HepG2 (cell line): ENCODE results near the gene BCL6. TPM values are rescaled to one million over a fixed set of nuclear protein-coding genes. Genes with fewer than 3 reads are reported as not detected.

Experiments
- ATAC-seq: fragments of 200-7000 bp; cut with Tn5 transposase; 3 replicates; pipeline ENCODE4 v1.9.1; 2020; ENCODE audit warnings: mild to moderate bottlenecking, moderate library complexity
- BruUV-seq: library from RNA; stranded (reverse); fragments of 400-500 nt; replicated peaks from 2 replicates; lab custom pipeline; 2021; lab: Mats Ljungman, UMichigan
- CTCF ChIA-PET: fragments of 300-600 bp; formaldehyde crosslinking; extraction: SDS; loops from one replicate; lab custom pipeline; 2021; ENCODE audit warnings: low total read pairs, inconsistent platforms, low intra/inter-chr PET ratio; lab: Yijun Ruan, JAX
- POLR2A ChIA-PET: fragments of 350-600 bp; sonication (Branson Sonifier 250); formaldehyde crosslinking; loops from one replicate; lab custom pipeline; 2020; ENCODE audit warnings: antibody characterized with exemption, inconsistent platforms; lab: Yijun Ruan, JAX
- DNase-seq: peaks from one replicate; pipeline ENCODE4 v3.0.0-alpha.2; 2015; ENCODE audit warnings: low spot score
- FAIRE-seq: peaks from 3 replicates; lab custom pipeline; 2011; peaks lifted over from hg19 to GRCh38; lab: Jason Lieb, UNC
- H2AFZ ChIP-seq: one replicate; pipeline ENCODE4 v1.6.1; 2011; ENCODE audit warnings: low read length, inconsistent platforms
- H3K27ac ChIP-seq: fragments of 300-600 bp; 3 replicates; pipeline ENCODE4 v1.8.0; 2011; ENCODE audit warnings: mixed run types, mild to moderate bottlenecking, mixed read lengths, low read length, inconsistent platforms; ENCODE audit not compliant: insufficient read depth; ENCODE audit errors: extremely low read length
- H3K27me3 ChIP-seq, 2 experiments: fragments of 200-600 bp in 1 of 2; 2 replicates in 1 of 2; 3 replicates in 1 of 2; pipeline versions ENCODE4 v1.6.0 to v1.8.0; 2011; ENCODE audit warnings: low read length in 2 of 2, mild to moderate bottlenecking in 2 of 2, moderate library complexity in 2 of 2, inconsistent platforms in 1 of 2; ENCODE audit not compliant: insufficient read depth in 2 of 2, control insufficient read depth in 1 of 2
- H3K36me3 ChIP-seq, 2 experiments: fragments of 200-600 bp in 1 of 2; replicated peaks in 1 of 2; 2 replicates in 1 of 2; 3 replicates in 1 of 2; pipeline versions ENCODE4 v1.5.1 to v1.8.0; 2011; ENCODE audit warnings: low read length in 2 of 2, inconsistent platforms in 1 of 2; ENCODE audit not compliant: insufficient read depth in 2 of 2, control insufficient read depth in 1 of 2
- H3K4me1 ChIP-seq: 2 replicates; pipeline ENCODE4 v1.5.1; 2012; ENCODE audit warnings: low read length, inconsistent platforms; ENCODE audit not compliant: insufficient read depth
- H3K4me2 ChIP-seq: 2 replicates; pipeline ENCODE4 v1.6.0; 2011; ENCODE audit warnings: low read depth, low read length, inconsistent platforms
- H3K4me3 ChIP-seq, 3 experiments: fragments of 200-600 bp in 1 of 3; sonication (generic), shearing (Covaris generic) in 1 of 3; replicated peaks in 1 of 3; 2 replicates each; pipeline ENCODE4 v1.5.1; 2011 to 2016; ENCODE audit warnings: low read length in 3 of 3, inconsistent platforms in 2 of 3, low read depth in 2 of 3, mild to moderate bottlenecking in 2 of 3, control low read depth in 1 of 3, mixed read lengths in 1 of 3; ENCODE audit not compliant: insufficient read depth in 1 of 3
- H3K79me2 ChIP-seq: one replicate; pipeline ENCODE4 v1.6.1; 2011; ENCODE audit warnings: low read length, inconsistent platforms; ENCODE audit not compliant: insufficient read depth
- H3K9ac ChIP-seq: 2 replicates; pipeline ENCODE4 v1.6.0; 2011; ENCODE audit warnings: mild to moderate bottlenecking, low read depth, low read length, inconsistent platforms; ENCODE audit not compliant: insufficient read depth
- H3K9me3 ChIP-seq: 2 replicates; pipeline ENCODE4 v1.5.1; 2012; ENCODE audit warnings: mild to moderate bottlenecking, low read length
- H4K20me1 ChIP-seq: 2 replicates; pipeline ENCODE4 v1.6.0; 2011; ENCODE audit warnings: inconsistent platforms, mild to moderate bottlenecking, low read length, moderate library complexity; ENCODE audit not compliant: insufficient read depth
- BRCA1 ChIP-seq: sonication (generic); formaldehyde crosslinking; IDR thresholded peaks from 2 replicates; pipeline ENCODE4 v1.4.0; 2020; ENCODE audit warnings: missing genetic modification reagents
- BRD4 ChIP-seq: sonication (generic); formaldehyde crosslinking; IDR thresholded peaks from 2 replicates; pipeline ENCODE4 v1.4.0; 2020; ENCODE audit warnings: missing genetic modification reagents
- CERS6 ChIP-seq: sonication (generic); formaldehyde crosslinking; IDR thresholded peaks from 2 replicates; pipeline ENCODE4 v1.5.0; 2020; ENCODE audit warnings: missing genetic modification reagents
- KMT2B ChIP-seq: IDR thresholded peaks from 2 replicates; pipeline ENCODE4 v1.6.1; 2016; ENCODE audit warnings: missing genetic modification reagents, missing compliant biosample characterization
- MEIS2 ChIP-seq: sonication (generic); formaldehyde crosslinking; IDR thresholded peaks from 2 replicates; pipeline ENCODE4 v1.9.0; 2021; ENCODE audit warnings: mild to moderate bottlenecking, missing genetic modification reagents
- MZF1 ChIP-seq: sonication (generic); formaldehyde crosslinking; IDR thresholded peaks from 2 replicates; pipeline ENCODE4 v1.8.1; 2023; ENCODE audit warnings: mild to moderate bottlenecking, missing genetic modification reagents, borderline replicate concordance
- NFAT5 ChIP-seq: sonication (generic); formaldehyde crosslinking; IDR thresholded peaks from 2 replicates; pipeline ENCODE4 v1.4.0; 2020; ENCODE audit warnings: missing genetic modification reagents
- ONECUT2 ChIP-seq: sonication (generic); formaldehyde crosslinking; IDR thresholded peaks from 2 replicates; pipeline ENCODE4 v1.4.0; 2020; ENCODE audit warnings: missing genetic modification reagents
- ZNF10 ChIP-seq: sonication (generic); formaldehyde crosslinking; IDR thresholded peaks from 2 replicates; pipeline ENCODE4 v1.4.0; 2020; ENCODE audit warnings: mild to moderate bottlenecking, low read depth, missing genetic modification reagents, borderline replicate concordance
- ZNF414 ChIP-seq: sonication (generic); formaldehyde crosslinking; IDR thresholded peaks from 2 replicates; pipeline ENCODE4 v1.5.0; 2020; ENCODE audit warnings: missing genetic modification reagents
- ZNF574 ChIP-seq: sonication (generic); formaldehyde crosslinking; IDR thresholded peaks from 2 replicates; pipeline ENCODE4 v1.4.0; 2020; ENCODE audit warnings: missing genetic modification reagents
- ZNF615 ChIP-seq: sonication (generic); formaldehyde crosslinking; IDR thresholded peaks from 2 replicates; pipeline ENCODE4 v1.5.0; 2020; ENCODE audit warnings: mild to moderate bottlenecking, missing genetic modification reagents, borderline replicate concordance
- ZNF672 ChIP-seq: sonication (generic); formaldehyde crosslinking; IDR thresholded peaks from 2 replicates; pipeline ENCODE4 v1.8.1; 2022; ENCODE audit warnings: missing genetic modification reagents
- WGBS: methylation state at CpG from one replicate; pipeline ENCODE4 v1.1.6; 2017; ENCODE audit warnings: low lambda C conversion rate; 5-methylcytosine and 5-hydroxymethylcytosine counted together
- in situ Hi-C: cut with HindIII; loops from 2 replicates; pipeline ENCODE4 v1.10.0; 2017; ENCODE audit warnings: low pct_unique_long_range_greater_than_20kb; ENCODE audit not compliant: extremely low pct_ligation_motif_present
- intact Hi-C: fragments of 100-400 bp; cut with micrococcal nuclease; formaldehyde crosslinking; loops from one replicate; pipeline ENCODE4 v1.10.0; 2022; ENCODE audit not compliant: unreplicated experiment
- polyA plus RNA-seq, 8 experiments: library from polyadenylated mRNA; depleted of rRNA in 3 of 8; stranded (reverse) in 7 of 8; unstranded in 1 of 8; fragments of >200 nt; fragmentation: Illumina TruSeq in 4 of 8; extraction: Trizol in 4 of 8; gene quantifications; 2 replicates each; pipeline versions ENCODE4 v1.2.1 to v1.2.3, GENCODE V29; 2011 to 2016; ENCODE audit warnings: low read depth in 4 of 8, missing spikeins in 1 of 8, mixed read lengths in 1 of 8; ENCODE audit not compliant: insufficient read depth in 1 of 8
- total RNA-seq, 5 experiments: library from RNA; depleted of rRNA; stranded (reverse); fragments of >200 nt; fragmentation: Illumina TruSeq; extraction: Trizol; gene quantifications; 2 replicates each; pipeline ENCODE4 v1.2.3, GENCODE V29; 2016; ENCODE audit warnings: low read depth in 1 of 5

The BCL6 gene
- total and polyA plus RNA-seq, 2 of the 13 experiments (the other 11 are each of a cell fraction or from before 2014, with no cell fraction given), result 21.2 to 53.7 TPM

- peak overlapping the region; percentile 95 for H3K4me2 ChIP-seq
- no peaks in the 10 kb centered on the region; a peak in 1 of 5 replicates for H3K27me3 ChIP-seq
- no TSS peak for BruUV-seq
- in situ Hi-C loops, result loop anchor here (25.0 kb wide), 3 partner anchors 673 to 998 kb away; no protein-coding TSS in a partner anchor
- intact Hi-C loops, result loop anchor here (2.0 to 5.0 kb wide), 2 partner anchors 1098 to 1410 kb away; no protein-coding TSS in a partner anchor
- ATAC-seq (peak; percentile 16), DNase-seq (no peak), FAIRE-seq (no peak)
- CTCF ChIA-PET, result interaction anchor here (1.3 to 3.5 kb wide), 3 partner anchors 1215 to 1310 kb away, joined by 3 to 16 read pairs (median 8); no protein-coding TSS in a partner anchor
- peaks cover 57% of the 10 kb centered on the region for H3K4me1 ChIP-seq
- H3K27ac ChIP-seq, result peak overlapping the region; percentile 100
- peaks cover 2 to 12% of the 10 kb centered on the region in 2 experiments; a peak in 3 of 5 replicates for H3K36me3 ChIP-seq
- peak overlapping the region; percentile 99 for H3K9ac ChIP-seq
- peaks cover 93% of the 10 kb centered on the region for H4K20me1 ChIP-seq
- H3K79me2 ChIP-seq, result peaks cover 100% of the 10 kb centered on the region
- WGBS, result 44% methylated on average over 22 of the region's 22 CpGs
- H3K9me3 ChIP-seq, result no peaks in the 10 kb centered on the region
- H2AFZ ChIP-seq, result no peak overlapping the region
- H3K4me3 ChIP-seq, result peak overlapping the region; percentile 45 to 99 (median 98)
- POLR2A ChIA-PET, result interaction anchor here (0.7 to 5.7 kb wide), 9 partner anchors 11 to 1142 kb away, joined by 3 to 31 read pairs (median 4); partner anchors contain the start of gene LPP
- TF ChIP-seq ZNF414 (CRISPR knock-in tag) (no peak), NFAT5 (CRISPR knock-in tag) (no peak), KMT2B (no peak), ZNF574 (CRISPR knock-in tag) (0 out of 2 replicates have a peak, but pooled peaks have one; percentile 12), ZNF672 (CRISPR knock-in tag) (no peak), ZNF615 (CRISPR knock-in tag) (0 out of 2 replicates have a peak, but pooled peaks have one; percentile 34), MEIS2 (CRISPR knock-in tag) (no peak), ZNF10 (CRISPR knock-in tag) (no peak), MZF1 (CRISPR knock-in tag) (no peak), ONECUT2 (CRISPR knock-in tag) (no peak), CERS6 (CRISPR knock-in tag) (no peak), BRD4 (0 out of 2 replicates have a peak, but pooled peaks have one; percentile 10), BRCA1 (CRISPR knock-in tag) (no peak)
These were observed 6.1 kb downstream of the BCL6 start for GRCh38 chr3:187739094-187739560.
